ENCODE data around the gene SPATA2L.
A peak's percentile ranks its signal among the peaks of the same experiment; 100 is the strongest.

SPATA2L gene

DNA sequence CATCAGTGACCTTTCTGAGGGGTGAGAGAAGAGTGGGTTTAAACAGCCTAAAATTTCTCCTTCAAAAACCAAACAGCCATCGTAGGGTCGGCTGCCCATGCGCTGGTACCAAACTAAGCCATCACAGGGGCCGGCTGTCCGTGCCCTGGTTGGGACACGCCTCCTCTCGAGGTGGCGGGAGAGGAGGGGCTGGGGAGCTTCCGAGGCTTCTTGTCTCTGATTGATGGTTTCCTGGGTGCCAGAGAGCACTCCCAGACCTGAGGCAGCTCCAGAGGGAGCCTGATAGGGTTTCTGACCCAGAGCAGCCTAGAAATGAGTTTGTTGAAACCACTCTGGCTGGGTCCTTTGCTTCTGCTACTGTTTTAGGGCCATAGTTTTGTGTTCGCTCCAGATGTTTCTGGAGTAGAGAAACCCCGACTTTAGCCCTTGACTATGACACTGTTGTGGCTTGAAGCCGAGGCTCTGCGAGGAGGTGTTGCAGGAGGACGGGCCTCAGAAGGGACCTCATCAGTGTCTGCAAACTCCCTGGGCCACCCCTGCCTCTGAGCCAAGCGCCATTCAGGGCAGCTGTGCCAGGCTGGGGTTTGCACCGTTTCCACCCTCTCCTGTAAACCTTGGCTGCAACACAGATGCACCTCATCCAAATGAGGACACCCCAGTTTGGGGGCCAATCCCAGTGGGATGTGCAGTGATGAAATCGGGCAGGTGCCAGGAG is 26.1 kb upstream of the SPATA2L start:
- DNase-seq, result no peak

DNA sequence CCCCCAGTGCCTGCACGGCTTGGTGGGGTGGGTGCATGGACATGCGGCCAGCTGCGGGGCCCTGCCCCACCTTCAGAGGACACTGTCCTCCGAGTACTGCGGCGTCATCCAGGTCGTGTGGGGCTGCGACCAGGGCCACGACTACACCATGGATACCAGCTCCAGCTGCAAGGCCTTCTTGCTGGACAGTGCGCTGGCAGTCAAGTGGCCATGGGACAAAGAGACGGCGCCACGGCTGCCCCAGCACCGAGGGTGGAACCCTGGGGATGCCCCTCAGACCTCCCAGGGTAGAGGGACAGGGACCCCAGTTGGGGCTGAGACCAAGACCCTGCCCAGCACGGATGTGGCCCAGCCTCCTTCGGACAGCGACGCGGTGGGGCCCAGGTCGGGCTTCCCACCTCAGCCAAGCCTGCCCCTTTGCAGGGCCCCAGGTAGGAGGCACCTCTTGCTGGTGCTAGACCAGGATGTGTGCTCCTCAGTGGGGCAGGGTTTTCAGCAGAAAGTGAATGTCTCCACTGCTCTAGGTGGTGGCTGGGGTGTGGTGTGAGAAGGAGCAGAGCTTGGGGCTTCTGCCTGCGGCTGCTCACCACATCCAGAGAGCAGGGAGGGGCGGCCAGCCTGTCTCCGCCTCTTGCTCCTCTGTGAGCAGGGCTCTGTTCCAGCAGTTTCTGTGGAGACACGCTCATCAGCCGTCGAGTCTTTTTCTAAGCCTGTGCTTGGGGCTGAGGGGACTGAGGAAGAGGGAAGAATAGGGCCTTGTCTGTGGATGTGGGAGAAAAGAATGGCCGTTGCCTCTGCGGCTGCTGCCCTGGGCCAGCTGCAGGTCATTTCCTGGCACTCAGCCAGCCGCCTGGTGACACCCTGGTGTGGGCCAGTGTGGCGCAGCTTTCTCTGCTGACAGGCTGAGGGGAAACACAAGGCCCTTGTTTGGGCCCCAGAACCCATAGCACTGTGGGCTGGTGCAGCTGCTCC is 22.1 kb upstream of the SPATA2L start:
- peak; percentile 66 for DNase-seq

DNA sequence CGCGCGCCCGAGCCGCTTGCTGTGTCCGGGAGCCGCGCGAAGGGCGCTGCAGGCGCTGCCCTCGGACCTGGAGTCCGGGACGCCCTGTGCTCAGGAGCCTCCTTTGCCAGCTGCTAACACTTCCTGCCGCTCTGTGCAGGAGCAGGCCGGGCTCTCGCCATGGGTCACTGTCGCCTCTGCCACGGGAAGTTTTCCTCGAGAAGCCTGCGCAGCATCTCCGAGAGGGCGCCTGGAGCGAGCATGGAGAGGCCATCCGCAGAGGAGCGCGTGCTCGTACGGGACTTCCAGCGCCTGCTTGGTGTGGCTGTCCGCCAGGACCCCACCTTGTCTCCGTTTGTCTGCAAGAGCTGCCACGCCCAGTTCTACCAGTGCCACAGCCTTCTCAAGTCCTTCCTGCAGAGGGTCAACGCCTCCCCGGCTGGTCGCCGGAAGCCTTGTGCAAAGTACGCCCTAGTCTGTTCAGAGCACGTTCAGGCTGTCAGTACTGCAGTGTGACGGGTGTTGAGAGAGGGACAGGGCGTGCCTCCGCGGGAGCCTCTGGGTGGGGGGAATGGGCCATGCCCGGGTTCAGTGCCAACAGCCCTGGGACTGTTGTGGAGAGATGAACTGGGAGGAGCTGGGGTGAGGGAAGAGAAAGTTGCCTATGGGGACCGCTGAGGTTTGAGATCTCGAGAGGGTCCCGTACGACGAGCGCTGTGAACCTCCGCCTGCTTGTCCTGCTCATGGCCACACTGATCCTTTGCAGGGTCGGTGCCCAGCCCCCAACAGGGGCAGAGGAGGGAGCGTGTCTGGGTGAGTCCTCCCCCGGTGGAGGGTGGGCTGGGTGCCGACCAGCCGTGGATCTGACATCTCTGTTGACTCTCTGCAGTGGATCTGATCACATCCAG is 21.1 kb upstream of the SPATA2L start:
- peak; percentile 61 for DNase-seq

DNA sequence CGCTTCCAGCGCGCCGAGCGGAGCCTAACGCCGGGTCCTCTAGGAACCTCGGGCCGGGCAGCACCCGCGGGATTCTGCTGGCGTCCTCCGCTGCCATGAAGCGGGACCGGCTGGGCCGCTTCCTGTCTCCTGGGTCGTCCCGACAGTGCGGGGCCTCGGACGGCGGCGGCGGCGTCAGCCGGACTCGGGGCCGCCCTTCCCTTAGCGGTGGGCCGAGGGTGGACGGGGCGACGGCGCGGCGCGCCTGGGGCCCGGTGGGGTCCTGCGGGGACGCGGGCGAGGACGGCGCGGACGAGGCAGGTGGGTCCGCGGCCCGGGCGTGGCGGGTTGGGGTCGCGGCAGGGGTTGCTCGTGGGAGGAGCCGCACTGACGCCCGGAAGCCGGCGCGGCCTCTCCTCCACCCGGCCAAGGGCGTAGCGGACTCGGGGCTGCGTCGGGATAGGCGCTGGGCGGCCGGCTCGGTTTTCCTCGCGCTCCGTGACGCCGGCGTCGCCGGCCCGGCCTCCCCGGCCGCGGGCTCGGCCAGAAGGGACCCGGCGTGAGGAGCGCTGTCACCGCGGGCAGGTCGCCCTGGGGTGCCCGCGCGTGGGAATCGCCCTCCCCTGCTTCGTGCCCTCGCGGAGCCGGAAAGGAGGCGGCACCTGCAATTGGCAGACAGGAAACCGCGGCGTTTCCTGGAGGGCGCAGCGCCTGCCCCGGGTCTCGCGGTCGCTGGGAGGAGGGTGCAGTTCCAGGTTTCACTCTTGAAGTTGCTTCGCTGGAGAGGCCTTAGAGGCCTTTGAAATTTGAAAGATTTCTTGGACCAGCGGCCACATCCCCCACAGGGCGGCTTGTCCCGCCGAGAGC is 20.3 kb upstream of the SPATA2L start:
- peak; percentile 90 for DNase-seq

DNA sequence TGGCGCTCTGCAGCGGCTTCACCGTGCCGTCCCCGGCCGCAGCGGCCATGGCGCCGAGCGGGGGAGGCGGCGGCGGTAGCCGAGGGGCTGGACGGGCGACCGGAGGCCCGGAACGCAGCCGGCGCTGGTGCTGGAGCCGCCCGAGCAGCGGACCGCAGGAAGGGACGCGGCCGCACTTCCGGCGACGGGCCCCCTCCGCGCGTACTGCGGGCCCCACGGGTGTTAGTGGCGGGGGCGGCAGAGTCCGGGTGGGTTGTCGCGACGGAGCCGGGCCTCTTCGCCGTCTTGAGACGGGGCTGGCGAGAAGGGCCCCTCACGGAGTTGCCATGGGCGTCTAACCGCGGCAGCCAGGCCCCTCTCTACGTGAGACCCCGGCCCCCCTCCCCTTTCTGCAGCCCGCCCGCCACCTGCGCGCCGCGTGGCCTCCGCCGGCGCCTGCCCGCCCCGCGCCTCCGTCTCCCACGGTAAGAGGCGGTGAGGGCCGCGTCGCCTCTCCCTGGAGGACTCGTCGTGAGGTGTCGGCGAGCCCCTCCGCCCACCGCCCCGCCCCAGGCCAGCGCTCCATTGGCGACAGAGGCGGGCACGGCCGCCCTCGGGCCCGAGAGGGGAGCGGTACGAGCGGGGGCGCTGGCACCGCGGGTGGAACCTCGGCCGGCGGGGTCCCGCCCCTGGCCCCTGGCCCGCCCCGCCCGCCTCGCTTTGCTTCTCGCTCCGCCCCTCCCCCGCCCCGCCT is 19.5 kb upstream of the SPATA2L start, which contains the start of the genes VPS9D1 and ZNF276:
TSS of gene VPS9D1 (minus strand) at position 86 of the 733 bp plus-strand sequence. CDS start at position 49, 37 bp downstream.
TSS of gene ZNF276 (plus strand) at position 725 of the 733 bp plus-strand sequence. CDS start 104 bp downstream, outside the sequence.
- peak; percentile 82 for DNase-seq

DNA sequence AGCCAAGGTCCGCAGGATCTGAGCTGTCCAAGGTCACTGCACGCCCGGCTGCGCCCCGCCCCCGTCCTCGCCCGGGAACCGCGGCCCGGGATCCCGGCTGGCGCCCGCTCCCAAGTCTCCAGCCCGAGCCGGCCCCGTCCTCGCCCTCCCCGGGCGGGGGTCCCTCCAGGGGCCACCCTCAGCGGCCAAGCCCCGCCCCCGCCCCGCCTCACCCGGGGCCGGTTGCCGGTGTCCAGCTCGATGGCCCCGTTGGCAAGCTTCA is 19.0 kb upstream of the SPATA2L start:
- DNase-seq, result no peak

DNA sequence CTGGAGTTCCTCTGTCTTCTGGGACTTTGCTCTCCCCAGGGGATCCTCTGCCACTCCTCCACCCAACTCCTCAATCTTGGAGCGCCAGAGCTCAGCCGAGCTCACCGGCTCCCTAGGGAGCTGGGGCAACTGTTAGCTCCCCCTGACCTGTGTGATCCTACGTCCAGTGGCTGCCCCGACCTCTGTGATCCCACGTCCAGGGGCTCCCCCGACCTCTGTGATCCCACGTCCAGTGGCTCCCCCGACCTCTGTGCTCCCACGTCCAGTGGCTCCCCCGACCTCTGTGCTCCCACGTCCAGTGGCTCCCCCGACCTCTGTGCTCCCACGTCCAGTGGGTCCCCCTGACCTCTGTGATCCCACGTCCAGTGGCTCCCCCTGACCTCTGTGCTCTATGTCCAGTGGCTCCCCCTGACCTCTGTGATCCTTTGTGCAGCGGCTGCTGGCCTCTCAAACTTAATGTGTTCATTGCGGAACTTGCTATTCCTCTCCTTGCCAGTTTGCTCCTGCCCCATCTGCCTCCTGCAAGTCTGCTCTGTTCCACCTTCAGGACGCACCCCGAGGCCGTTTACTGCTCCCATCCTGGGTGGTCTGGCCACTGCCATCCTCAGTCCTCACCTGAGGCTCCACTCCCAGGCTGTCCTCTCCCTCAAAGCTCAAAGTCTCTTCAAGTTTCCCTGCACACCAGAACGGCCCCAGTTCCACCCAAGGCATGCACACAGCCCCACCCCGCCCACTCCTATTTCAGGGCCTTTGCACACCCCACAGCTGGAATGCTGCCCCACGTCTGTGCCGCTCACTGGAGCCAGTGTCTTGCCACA is 16.4 kb upstream of the SPATA2L start:
- no peak for DNase-seq

DNA sequence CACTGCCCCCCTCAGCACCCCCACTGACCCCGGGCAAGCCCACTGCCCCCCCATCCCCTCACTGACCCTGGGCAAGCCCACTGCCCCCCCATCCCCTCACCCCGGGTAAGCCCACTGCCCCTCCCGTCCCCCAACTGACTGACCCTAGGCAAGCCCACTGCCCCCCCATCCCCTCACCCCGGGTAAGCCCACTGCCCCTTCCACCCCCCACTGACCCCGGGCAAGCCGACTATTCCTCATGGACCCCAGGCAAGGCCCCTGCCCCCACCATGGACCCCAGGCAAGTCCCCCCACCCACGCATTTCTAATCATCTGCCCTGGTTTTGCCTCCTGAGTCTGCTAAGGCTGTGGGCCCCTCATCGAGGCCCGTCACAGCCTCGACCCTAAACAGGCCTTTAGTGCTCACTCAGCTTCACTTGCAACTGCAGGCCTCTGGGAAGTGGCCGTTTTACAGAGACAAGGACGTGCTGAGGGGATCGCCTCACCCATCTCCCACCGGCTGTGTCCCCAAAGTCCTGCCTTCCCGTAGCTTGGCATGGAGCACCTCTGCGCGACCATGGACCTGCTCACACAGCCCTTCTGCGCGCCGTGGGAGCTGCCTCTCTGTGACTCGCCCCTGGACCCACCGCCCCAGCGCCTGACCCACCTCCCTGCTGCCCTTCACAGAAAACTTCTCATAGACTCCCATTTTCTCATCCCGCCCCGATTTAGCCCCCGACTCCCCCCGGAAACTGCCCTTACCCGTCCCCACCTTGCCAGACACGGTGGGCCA is 15.6 kb upstream of the SPATA2L start:
- DNase-seq, result no peak

DNA sequence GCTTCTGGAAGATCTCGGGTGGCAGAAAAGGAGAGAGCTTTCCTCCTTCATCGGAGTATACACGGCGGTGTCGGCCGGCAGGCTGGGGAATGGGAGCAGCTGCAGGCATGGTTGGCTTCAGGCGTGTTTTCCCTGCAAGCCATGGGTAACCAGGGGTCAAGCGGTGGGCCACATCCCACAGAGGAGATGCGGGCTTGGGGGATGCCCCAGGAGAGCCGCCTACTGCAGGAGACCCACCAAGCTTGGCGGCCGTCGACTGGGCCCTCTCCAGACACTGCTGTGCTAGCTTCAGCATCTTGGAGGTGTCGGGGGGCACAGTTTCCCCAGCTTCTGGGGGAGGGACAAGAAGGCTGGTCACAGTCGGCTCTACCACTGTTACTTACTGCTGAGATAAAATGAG is 15.0 kb upstream of the SPATA2L start:
- no peak for DNase-seq

DNA sequence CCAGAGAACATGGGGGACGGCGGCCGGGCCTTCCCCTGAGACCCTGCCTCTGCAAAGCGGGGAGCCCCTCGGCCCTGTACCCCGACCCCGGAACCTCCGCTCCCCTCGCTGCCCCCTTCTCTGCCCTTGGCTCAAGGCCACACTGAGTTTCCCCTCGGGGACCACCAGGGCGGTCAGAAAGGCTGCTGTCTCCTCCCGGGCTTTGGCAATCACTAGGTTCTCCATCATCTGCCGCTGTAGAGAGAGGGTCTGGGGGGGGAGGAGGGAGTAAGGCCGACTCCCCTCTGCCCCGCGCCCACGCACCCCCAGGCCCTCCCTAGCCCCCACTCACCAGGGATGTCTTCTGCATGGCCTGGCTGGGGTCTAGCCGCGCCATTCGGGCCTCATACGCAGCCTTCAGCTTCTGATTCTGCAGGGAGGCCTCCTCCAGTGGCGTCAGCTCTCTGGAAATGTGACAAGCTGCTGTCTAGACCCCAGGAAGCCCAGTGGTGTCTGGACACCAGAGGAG is 10.8 kb upstream of the SPATA2L start:
- no peak for DNase-seq

DNA sequence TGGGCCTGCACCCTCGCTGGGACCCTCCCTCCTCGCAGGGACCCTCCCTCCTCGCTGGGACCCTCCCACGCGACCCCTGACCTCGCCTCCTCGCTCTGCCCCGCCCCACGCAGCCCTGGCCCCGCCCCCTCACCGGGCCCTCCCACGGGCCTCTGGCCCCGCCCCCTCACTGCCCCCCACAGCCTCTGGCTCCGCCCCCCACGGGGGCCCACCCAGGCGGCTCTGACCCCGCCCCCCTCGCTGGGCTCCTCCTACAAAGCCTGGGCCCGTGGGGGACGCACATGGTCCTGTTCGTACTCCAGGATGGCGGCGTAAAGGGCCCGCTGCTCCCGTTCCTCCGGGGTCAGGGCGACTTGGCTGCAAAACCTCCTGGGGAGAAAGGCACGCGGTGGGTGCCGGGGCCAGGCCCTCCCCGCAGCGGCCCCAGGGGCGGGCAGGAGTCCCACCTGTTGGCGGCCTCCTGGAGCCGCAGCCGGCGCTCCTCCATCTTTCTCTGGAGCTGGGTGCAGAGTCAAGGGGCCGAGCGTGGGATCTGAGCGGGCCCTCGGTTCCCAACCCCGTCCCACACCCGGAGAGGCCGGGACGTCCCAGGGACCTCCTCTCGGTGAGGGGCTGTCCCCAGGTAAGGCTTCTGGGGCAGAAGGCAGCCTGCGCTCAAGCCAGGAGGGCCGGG is 10.2 kb upstream of the SPATA2L start:
- DNase-seq, result peak; percentile 59

DNA sequence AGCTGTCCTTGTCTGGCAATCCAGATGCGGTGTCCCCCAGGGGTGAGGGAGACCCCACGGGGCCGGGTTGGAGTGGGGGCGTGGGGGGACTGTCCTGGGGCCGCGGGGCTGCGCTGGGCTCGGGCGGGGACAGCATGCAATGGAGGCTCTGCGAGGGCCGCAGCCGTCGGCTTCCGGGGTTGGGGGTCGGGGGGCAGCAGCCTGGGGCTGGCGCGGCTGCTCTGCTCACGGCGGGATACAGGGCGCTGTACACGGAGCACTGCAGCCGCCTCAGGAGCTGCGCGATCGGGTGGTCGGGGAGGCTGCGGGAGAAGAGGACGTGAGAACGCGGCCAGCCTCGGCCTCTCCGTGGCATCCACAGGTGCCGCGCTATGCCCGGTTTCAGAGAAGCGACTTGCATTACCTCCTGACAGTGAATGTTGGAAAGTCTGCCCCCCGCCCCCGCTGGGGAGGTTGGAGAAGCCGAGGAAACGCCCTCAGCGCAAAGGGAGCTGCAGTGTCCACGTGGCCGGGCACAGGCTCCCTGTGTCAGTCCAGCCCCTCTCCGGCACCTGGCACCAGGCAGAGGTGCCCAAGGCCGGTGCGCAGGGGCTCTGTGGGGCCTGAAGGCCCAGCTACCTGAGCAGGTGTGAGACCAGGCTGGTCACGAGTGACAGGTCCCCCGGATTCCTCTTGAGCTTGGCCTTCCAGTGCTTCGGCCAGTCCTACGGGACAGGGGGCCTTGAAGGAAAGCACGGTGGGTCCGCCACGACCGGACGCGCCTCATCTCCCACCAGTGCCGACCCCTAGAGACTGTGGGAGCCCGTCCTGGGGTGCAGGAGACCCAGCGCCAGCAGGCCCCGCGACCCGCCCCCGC is 9.4 kb upstream of the SPATA2L start:
- DNase-seq, result no peak

DNA sequence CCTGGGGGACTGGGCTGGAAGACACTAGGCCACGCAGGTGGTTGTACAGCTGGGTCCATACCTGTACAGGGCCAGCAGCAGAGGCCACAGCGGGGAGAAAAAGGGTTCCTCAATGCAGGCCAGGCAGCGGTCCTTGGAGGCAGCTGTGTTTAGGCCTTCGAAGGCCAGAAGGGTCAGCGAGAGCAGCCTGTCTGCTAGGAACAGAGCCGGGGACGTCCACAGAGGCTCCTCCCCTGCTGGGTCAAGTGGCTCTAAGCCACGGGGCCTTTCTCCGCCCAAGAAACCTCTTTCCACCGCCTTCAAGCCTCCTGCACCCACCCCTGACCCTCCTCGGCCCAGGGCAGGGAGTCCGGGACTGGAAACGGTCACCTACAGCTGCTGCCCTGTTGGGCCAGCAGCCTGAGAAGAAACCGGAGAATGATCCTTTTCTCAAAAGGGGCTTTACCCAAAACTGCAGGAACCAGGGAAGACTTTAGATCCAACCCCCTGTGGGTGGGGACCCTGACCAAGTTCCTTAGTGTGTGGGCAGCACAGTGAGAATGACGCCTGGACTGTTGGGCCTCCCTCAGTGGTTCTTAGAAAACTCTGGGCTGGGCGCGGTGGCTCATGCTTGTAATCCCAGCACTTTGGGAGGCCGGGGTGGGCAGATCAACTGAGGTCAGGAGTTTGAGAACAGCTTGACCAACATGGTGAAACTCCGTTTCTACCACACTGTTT is 8.4 kb upstream of the SPATA2L start:
- DNase-seq, result no peak

DNA sequence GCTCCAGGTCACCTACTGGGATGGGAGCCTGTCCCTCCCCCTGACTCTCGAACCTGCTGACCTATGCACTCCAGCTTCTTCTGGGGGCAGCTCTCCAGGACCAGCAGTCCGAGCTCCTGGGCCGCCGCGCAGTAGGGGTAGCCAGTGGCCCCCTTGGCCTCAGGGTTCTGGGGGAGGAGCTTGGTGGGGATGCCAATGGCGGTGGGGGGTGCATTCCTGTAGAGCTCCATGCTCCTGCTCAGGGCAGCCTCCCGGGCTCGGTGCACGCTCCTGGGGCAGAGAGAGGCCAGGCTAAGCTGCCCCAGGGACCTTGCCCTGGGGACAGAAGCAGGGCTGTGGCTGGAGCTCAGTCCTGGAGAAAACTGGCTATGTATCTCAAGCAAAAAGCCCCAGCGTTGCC is 7.7 kb upstream of the SPATA2L start:
- DNase-seq, result no peak

DNA sequence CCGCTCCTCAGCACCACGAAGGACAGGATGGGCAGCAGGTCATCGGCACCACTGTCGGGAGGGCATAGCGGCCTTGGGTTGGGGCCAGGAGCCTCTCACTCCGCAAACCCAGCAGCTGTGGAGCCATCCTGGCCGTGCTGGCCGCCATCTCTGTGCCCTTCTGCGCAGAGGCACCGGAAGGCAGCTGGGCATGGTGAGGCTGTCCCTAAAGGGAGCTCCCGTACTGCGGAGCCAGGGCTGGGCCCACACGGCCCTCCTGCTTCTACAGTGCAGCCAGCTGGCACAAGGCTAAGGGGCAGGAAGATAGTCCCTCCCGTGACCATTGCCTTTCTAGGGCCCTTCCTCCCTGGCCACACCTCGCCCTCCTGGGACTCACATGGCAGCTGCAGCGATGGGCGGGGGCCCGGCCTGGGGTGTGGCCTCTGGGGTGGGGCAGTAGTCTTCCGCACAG is 7.0 kb upstream of the SPATA2L start:
- DNase-seq, result no peak

DNA sequence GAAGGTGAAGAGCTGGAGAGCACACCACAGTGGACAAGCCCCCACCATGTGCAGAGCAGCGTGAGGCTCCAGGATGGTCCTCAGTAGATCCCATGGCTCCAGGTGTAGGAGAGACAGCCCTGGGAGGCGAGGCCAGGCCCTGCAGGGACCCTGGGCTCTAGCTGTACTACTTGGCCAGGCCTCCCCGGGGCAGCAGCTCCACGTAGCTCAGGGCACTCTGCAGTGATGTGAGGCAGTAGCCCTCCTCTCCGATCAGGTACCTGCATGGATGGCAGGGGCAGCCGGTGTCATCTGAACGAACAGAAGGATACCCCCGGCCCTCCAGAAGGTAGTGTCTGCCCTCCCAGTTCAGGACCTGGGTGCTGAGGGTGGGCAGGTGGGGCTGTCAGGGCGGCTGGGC is 6.2 kb upstream of the SPATA2L start:
- no peak for DNase-seq

Data from activated gamma-delta T cell (primary cell).